Activated CD4-positive, alpha-beta T cell treated with anti-CD3 and anti-CD28 coated beads for 36 hours (primary cell): ENCODE measurements around the gene PAPLN. TPM values are rescaled to one million over a fixed set of nuclear protein-coding genes. Genes with fewer than 3 reads are reported as not detected.

Experiments used
- ATAC-seq: fragments of 200-7000 bp; cut with Tn5 transposase; one replicate; pipeline ENCODE4 v1.10.0; 2021; ENCODE audit warnings: mild to moderate bottlenecking, moderate library complexity
- CTCF ChIA-PET: fragments of 350-600 bp; sonication (Branson Sonifier 250); formaldehyde crosslinking; loops from one replicate; lab custom pipeline; 2021; ENCODE audit warnings: antibody characterized with exemption; lab: Charles Lee
- POLR2A ChIA-PET: fragments of 350-600 bp; sonication (Branson Sonifier 250); formaldehyde crosslinking; loops from one replicate; lab custom pipeline; 2021; ENCODE audit warnings: antibody characterized with exemption, inconsistent platforms; lab: Charles Lee
- DNase-seq: peaks from one replicate; pipeline ENCODE4 v3.0.0-alpha.2; 2020
- H3K27ac Mint-ChIP-seq: one replicate; pipeline ENCODE4 v1.8.0; 2021; ENCODE audit warnings: mixed read lengths
- H3K27me3 Mint-ChIP-seq: one replicate; pipeline ENCODE4 v1.8.0; 2021; ENCODE audit warnings: mixed read lengths
- H3K36me3 Mint-ChIP-seq: one replicate; pipeline ENCODE4 v1.8.0; 2021; ENCODE audit warnings: low read depth, mixed read lengths
- H3K4me1 Mint-ChIP-seq: one replicate; pipeline ENCODE4 v1.8.0; 2021; ENCODE audit warnings: mixed read lengths
- H3K4me3 Mint-ChIP-seq: one replicate; pipeline ENCODE4 v1.8.0; 2021; ENCODE audit warnings: mild to moderate bottlenecking, moderate library complexity, mixed read lengths
- H3K9me3 Mint-ChIP-seq: one replicate; pipeline ENCODE4 v1.8.0; 2021; ENCODE audit warnings: low read depth, mixed read lengths
- intact Hi-C, 2 experiments: fragments of 100-400 bp; cut with DNase I in 1 of 2; cut with micrococcal nuclease in 1 of 2; formaldehyde crosslinking; loops; one replicate each; pipeline versions ENCODE4 v1.14.2 to v1.15.1; 2022 to 2024; cut with DNase I, micrococcal nuclease
- total RNA-seq, 2 experiments: library from RNA; stranded (reverse); gene quantifications; one replicate each; pipeline ENCODE4 v1.2.3, GENCODE V29; 2021

PAPLN gene
- total RNA-seq, 2 experiments from 2014 or later, result 0.21 to 0.30 TPM

DNA sequence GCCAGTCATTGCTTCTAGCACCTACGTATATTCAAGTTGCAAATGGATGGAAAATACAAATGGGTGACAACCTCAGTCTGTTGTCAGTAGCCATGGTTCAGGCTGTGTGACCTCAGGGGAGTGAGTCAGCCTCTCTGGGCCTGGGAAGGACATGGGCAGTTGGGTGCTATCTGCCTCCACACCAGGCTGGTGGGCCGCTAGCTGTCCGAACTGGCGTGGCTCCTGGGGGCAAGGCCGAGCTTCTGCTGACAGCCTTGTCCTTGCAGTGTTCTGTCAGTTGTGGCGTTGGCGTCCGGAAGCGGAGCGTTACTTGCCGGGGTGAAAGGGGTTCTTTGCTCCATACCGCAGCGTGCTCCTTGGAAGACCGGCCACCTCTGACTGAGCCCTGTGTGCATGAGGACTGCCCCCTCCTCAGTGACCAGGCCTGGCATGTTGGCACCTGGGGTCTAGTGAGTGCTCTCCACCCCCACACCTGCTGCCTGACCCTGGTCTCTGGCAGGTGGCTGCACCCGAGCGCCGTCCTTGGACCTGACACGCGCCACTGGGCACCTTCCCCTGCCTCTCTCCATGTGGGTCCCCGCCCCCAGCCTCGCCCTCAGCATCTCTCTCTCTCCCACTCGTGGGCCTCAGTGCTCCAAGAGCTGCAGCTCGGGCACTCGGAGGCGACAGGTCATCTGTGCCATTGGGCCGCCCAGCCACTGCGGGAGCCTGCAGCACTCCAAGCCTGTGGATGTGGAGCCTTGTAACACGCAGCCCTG lies 17.1 kb downstream of the PAPLN start:
- intact Hi-C loops, result no loop called here
- CTCF ChIA-PET, result no interaction called here
- no peaks in the 10 kb centered on the region for H3K27me3 Mint-ChIP-seq
- POLR2A ChIA-PET, result interaction anchor here (0.6 kb wide), 1 partner anchor 10 kb away, joined by 3 read pairs; no protein-coding TSS in a partner anchor
- H3K27ac Mint-ChIP-seq, result no peak overlapping the region
- DNase-seq (no peak), ATAC-seq (no peak)
- no peaks in the 10 kb centered on the region for H3K9me3 Mint-ChIP-seq
- H3K4me1 Mint-ChIP-seq, result peaks cover 3% of the 10 kb centered on the region
- H3K36me3 Mint-ChIP-seq, result no peaks in the 10 kb centered on the region
- H3K4me3 Mint-ChIP-seq, result no peak overlapping the region

DNA sequence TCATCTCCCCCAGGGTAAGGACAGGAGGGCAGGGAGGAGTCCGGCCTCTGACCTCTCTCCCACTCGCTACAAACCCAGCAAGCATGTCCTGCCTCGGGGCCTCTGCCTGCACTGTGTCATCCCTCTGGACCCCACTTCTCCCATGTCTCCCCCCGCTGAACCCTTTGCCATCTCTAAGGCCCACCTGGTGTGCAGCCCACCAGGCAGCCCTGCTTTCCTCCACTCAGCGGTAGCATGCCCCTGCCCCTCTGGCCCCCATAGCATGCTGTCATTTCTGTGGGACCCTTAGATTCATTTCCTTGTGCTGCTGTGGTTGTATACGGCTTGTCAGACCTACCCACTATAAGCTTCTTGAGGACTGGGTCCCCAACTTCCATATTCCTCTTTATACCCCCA lies 17.7 kb downstream of the PAPLN start:
- intact Hi-C loops, result no loop called here
- Mint-ChIP-seq H3K4me1 (peaks cover 3% of the 10 kb centered on the region), H3K4me3 (no peak overlapping the region), H3K27me3 (no peaks in the 10 kb centered on the region), H3K27ac (no peak overlapping the region), H3K9me3 (no peaks in the 10 kb centered on the region), H3K36me3 (no peaks in the 10 kb centered on the region)
- CTCF ChIA-PET, result no interaction called here
- DNase-seq, result no peak
- POLR2A ChIA-PET, result no interaction called here
- no peak for ATAC-seq

DNA sequence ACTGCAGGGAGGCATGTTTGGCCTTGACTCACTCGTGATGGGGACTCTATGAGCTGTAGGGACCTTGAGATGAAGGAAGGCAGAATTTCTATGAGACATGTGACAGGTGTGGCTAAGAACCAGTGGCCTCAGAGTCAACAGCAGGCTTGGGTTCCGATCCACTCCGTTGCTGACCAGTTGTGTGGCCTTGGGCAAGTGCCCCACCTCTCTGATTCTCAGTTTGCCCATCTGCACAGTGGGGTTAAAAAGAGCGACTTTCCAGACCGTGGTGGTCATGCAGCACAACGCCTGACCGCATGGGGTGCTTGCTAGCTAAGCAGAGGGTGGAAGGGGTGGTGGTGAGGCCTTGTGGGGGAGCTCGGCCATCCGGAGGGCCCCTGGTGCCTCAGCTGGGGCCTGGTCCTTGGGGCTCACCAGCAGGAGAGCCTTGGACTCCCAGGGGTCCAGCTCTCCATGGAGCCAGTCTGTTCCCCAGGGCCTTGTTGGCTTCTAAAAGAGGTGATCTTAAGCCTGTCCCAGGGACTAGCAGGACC lies 18.5 kb downstream of the PAPLN start:
- Mint-ChIP-seq H3K4me3 (no peak overlapping the region), H3K9me3 (no peaks in the 10 kb centered on the region), H3K27ac (no peak overlapping the region), H3K27me3 (no peaks in the 10 kb centered on the region), H3K36me3 (no peaks in the 10 kb centered on the region), H3K4me1 (peaks cover 3% of the 10 kb centered on the region)
- DNase-seq, result no peak
- ATAC-seq, result no peak
- intact Hi-C loops, result no loop called here
- ChIA-PET CTCF (no interaction called here), POLR2A (no interaction called here)

DNA sequence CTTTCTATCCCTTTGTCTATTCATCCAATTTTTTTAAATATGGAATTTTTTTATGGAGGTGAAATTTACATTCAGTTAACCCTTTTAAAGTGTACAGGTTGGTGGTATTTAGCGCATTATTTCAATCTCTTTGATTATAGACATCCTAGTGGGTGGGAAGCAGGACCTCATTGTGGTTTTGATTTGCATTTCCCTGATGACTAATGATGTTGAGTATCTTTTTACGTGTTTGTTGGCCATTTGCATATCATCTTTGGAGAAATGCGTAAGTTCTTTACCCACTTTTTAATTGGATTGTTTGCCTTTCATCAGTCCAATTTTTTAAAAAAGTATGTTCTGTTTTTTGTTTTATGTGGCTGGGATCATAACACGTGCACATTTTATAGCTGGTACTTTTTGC lies 20.8 kb downstream of the PAPLN start:
- intact Hi-C loops, result no loop called here
- no peak for DNase-seq
- Mint-ChIP-seq H3K4me3 (no peak overlapping the region), H3K27me3 (no peaks in the 10 kb centered on the region), H3K4me1 (peaks cover 3% of the 10 kb centered on the region), H3K27ac (no peak overlapping the region), H3K9me3 (no peaks in the 10 kb centered on the region), H3K36me3 (no peaks in the 10 kb centered on the region)
- ChIA-PET CTCF (no interaction called here), POLR2A (no interaction called here)
- ATAC-seq, result peak; percentile 47

DNA sequence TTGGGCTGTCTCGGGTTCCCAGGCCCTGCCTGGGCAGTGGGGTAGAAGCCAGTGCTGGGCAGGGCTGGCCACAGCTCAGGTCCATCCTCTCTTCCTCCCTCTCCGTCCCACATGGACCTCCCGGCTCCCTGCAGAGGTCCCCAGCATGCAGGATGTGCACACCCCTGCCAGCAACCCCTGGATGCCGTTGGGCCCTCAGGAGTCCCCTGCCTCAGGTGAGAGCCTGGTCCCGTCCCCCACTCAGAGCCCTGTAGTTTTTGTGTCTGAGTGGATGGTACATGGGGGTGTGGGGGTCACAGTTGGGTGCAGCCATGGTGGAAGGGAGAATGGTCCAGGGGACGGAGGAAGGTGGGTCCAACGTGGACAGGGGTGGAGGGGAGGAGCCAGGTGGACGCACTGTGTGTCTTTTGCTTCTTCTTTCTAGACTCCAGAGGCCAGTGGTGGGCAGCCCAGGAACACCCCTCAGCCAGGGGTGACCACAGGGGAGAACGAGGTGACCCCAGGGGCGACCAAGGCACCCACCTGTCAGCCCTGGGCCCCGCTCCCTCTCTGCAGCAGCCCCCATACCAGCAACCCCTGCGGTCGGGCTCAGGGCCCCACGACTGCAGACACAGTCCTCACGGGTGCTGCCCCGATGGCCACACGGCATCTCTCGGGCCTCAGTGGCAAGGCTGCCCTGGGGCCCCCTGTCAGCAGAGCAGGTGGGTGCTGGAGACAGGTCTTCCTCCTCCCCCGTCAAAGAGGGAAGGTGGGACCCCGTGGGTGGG lies 21.7 kb downstream of the PAPLN start:
- no peaks in the 10 kb centered on the region for H3K9me3 Mint-ChIP-seq
- intact Hi-C loops, result no loop called here
- no peak overlapping the region for H3K27ac Mint-ChIP-seq
- peaks cover 2% of the 10 kb centered on the region for H3K27me3 Mint-ChIP-seq
- ChIA-PET CTCF (no interaction called here), POLR2A (no interaction called here)
- H3K36me3 Mint-ChIP-seq, result no peaks in the 10 kb centered on the region
- DNase-seq (peak; percentile 3), ATAC-seq (no peak)
- H3K4me3 Mint-ChIP-seq, result no peak overlapping the region
- H3K4me1 Mint-ChIP-seq, result peaks cover 3% of the 10 kb centered on the region

DNA sequence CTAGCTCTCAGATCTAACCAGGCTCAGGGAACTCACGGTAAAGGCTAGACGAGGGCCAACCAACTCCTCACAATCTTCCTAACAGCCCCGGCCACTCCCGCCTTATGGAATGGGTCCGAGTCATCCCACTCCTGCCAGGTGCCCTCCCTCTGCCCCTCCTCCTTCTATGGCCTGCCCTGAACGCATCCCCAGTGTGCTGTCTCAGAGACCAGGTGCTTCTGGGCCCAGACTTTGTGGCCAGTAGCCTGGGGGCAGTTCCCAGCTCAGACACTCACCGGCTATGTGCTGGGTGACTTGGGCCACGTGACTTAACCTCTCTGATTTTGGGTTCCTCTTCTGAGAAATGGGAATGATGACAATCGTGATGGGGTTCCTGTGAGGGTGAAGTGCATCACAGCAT lies 22.5 kb downstream of the PAPLN start:
- Mint-ChIP-seq H3K9me3 (no peaks in the 10 kb centered on the region), H3K27ac (no peak overlapping the region), H3K27me3 (peaks cover 2% of the 10 kb centered on the region), H3K4me1 (peaks cover 3% of the 10 kb centered on the region), H3K4me3 (no peak overlapping the region), H3K36me3 (no peaks in the 10 kb centered on the region)
- POLR2A ChIA-PET, result no interaction called here
- CTCF ChIA-PET, result no interaction called here
- ATAC-seq (no peak), DNase-seq (no peak)
- intact Hi-C loops, result no loop called here

DNA sequence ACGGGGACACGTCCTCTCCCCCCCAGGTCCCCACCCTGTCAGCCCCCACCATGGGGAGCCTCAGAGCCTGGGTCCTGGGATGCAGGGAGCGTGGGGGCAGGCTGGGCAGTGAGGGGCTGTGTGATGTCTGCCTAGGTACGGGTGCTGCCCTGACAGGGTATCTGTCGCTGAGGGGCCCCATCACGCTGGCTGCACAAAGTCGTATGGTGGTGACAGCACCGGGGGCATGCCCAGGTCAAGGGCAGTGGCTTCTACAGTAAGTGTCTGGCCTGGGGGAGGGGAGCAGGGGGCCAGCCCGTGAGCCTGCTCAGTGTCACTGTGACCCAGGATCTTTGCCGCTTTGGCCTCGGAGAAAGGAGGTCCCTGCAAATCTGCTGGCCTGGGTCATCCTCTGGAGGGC lies 23.3 kb downstream of the PAPLN start:
- H3K27me3 Mint-ChIP-seq, result peaks cover 2% of the 10 kb centered on the region
- H3K4me1 Mint-ChIP-seq, result peaks cover 3% of the 10 kb centered on the region
- intact Hi-C loops, result no loop called here
- ChIA-PET POLR2A (no interaction called here), CTCF (no interaction called here)
- H3K4me3 Mint-ChIP-seq, result no peak overlapping the region
- no peaks in the 10 kb centered on the region for H3K36me3 Mint-ChIP-seq
- no peak for ATAC-seq
- H3K27ac Mint-ChIP-seq, result no peak overlapping the region
- H3K9me3 Mint-ChIP-seq, result no peaks in the 10 kb centered on the region
- no peak for DNase-seq

DNA sequence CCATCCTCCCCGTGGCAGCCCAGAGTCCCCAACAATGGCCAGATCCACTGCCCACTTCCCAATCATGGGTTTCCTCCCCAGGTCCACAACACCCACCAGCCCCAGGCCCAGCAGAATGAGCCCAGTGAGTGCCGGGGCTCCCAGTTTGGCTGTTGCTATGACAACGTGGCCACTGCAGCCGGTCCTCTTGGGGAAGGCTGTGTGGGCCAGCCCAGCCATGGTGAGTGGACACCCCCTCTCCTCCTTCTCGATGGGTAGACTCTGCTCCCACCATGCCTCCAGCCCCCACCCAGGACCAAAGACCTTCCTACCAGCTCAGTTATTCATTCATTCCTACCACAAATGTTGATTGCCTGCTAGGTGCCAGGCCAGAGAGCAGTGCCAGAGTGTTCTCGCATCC lies 23.8 kb downstream of the PAPLN start:
- H3K4me3 Mint-ChIP-seq, result no peak overlapping the region
- ChIA-PET POLR2A (no interaction called here), CTCF (no interaction called here)
- ATAC-seq (no peak), DNase-seq (no peak)
- no peak overlapping the region for H3K27ac Mint-ChIP-seq
- no peaks in the 10 kb centered on the region for H3K36me3 Mint-ChIP-seq
- intact Hi-C loops, result no loop called here
- peaks cover 3% of the 10 kb centered on the region for H3K4me1 Mint-ChIP-seq
- no peaks in the 10 kb centered on the region for H3K9me3 Mint-ChIP-seq
- peaks cover 2% of the 10 kb centered on the region for H3K27me3 Mint-ChIP-seq

DNA sequence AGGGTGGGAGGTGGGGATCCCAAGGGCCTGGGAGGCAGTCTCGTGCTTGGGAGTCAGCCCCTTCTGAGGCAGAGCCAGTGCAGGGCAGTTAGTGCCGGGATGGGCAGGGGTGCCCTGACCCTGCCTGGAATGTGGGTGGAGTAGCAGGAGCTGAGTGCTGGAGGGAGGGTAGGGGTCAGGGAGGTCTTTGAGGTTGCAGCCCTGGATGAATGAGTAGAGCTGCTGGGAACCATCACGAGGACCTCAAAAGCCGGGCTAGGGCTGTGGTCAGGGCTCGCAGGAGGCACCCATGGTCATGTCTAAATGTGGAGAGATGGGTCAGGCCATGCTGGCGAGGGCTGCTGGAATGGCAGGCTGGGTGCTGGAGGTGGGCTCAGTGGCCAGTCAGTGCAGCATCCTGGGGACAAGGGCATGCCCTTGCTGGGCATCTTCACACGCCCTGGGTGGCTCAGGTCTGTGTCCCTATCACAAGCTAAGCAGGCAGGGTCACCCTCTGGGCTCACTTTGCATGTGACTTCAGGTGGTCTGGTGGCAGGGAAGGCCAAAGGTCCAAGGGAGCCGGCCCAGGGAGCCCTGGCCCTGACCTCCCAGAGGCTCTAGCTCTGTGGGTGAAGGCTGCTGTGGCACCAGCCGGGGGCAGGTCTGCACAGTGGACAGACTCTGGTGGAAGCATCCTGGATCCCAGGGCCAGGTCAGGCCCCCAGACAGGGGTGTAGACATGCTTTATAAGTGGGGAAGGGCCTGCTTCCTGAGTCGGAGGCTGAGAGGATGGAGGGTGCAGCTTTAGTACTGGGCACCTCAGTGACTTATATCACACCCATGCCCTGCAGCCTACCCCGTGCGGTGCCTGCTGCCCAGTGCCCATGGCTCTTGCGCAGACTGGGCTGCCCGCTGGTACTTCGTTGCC lies 24.5 kb downstream of the PAPLN start:
- peaks cover 3% of the 10 kb centered on the region for H3K4me1 Mint-ChIP-seq
- H3K9me3 Mint-ChIP-seq, result no peaks in the 10 kb centered on the region
- ChIA-PET CTCF (interaction anchor here (0.6 kb wide), 1 partner anchor 203 kb away, joined by 4 read pairs; no protein-coding TSS in a partner anchor), POLR2A (no interaction called here)
- peaks cover 2% of the 10 kb centered on the region for H3K27me3 Mint-ChIP-seq
- H3K27ac Mint-ChIP-seq, result no peak overlapping the region
- H3K36me3 Mint-ChIP-seq, result no peaks in the 10 kb centered on the region
- intact Hi-C loops, result no loop called here
- no peak overlapping the region for H3K4me3 Mint-ChIP-seq
- ATAC-seq (no peak), DNase-seq (peak; percentile 3)

DNA sequence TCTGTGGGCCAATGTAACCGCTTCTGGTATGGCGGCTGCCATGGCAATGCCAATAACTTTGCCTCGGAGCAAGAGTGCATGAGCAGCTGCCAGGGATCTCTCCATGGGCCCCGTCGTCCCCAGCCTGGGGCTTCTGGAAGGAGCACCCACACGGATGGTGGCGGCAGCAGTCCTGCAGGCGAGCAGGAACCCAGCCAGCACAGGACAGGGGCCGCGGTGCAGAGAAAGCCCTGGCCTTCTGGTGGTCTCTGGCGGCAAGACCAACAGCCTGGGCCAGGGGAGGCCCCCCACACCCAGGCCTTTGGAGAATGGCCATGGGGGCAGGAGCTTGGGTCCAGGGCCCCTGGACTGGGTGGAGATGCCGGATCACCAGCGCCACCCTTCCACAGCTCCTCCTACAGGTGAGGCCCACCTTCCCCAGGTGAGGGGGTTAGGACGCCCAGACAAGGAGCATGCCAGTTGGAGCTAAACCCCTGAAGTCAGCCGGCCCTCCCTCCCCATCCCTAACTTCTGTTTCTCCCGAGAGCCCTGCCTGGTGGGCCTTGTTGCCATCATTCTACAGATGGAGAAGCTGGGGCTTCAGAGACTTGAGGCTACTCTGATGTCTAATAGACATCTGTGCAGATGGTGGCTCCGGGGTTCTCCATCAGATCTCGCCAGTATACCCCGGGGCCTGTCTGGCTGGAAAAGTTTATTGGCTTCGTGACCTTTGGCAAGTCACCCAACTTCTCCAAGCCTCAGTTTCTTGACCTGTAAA lies 25.3 kb downstream of the PAPLN start:
- Mint-ChIP-seq H3K9me3 (no peaks in the 10 kb centered on the region), H3K27me3 (peaks cover 2% of the 10 kb centered on the region), H3K4me1 (peaks cover 3% of the 10 kb centered on the region), H3K27ac (no peak overlapping the region), H3K36me3 (no peaks in the 10 kb centered on the region), H3K4me3 (no peak overlapping the region)
- no peak for ATAC-seq
- intact Hi-C loops, result no loop called here
- POLR2A ChIA-PET, result no interaction called here
- DNase-seq, result peak; percentile 2
- CTCF ChIA-PET, result no interaction called here

DNA sequence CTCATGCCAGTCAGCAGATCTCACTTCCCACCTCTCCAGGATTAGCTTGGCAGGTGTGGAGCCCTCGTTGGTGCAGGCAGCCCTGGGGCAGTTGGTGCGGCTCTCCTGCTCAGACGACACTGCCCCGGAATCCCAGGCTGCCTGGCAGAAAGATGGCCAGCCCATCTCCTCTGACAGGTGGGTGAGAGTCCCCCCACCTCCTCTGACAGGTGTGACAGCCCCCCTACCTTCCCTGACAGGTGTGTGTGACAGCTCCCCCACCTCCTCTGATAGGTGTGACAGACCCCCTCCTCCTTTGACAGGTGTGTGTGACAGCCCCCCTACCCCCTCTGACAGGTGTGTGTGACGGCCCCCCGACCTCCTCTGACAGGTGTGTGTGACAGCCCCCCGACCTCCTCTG lies 26.3 kb downstream of the PAPLN start:
- ATAC-seq (no peak), DNase-seq (no peak)
- H3K4me1 Mint-ChIP-seq, result no peaks in the 10 kb centered on the region
- no peaks in the 10 kb centered on the region for H3K36me3 Mint-ChIP-seq
- H3K4me3 Mint-ChIP-seq, result no peak overlapping the region
- ChIA-PET CTCF (no interaction called here), POLR2A (no interaction called here)
- intact Hi-C loops, result no loop called here
- no peak overlapping the region for H3K27ac Mint-ChIP-seq
- H3K27me3 Mint-ChIP-seq, result peaks cover 2% of the 10 kb centered on the region
- H3K9me3 Mint-ChIP-seq, result no peaks in the 10 kb centered on the region
